GM21360 (cell line): ENCODE results near the gene TUFT1.
"Not testable (repeated sequence)": the region's sequence is repeated elsewhere in the genome, so short reads cannot be mapped to it uniquely, and the experiment has no call there.

Experiments used
- ATAC-seq: cut with Tn5 transposase; IDR thresholded peaks from one replicate; pipeline ENCODE4 v1.9.1; 2021; ENCODE audit warnings: mild to moderate bottlenecking, moderate library complexity; ENCODE audit not compliant: unreplicated experiment

TUFT1 gene

GRCh38 chr1:151574575-151575529, 34.7 kb downstream of the TUFT1 start:
- no peak for ATAC-seq

GRCh38 chr1:151577173-151577572, 37.1 kb downstream of the TUFT1 start:
- no peak for ATAC-seq

DNA sequence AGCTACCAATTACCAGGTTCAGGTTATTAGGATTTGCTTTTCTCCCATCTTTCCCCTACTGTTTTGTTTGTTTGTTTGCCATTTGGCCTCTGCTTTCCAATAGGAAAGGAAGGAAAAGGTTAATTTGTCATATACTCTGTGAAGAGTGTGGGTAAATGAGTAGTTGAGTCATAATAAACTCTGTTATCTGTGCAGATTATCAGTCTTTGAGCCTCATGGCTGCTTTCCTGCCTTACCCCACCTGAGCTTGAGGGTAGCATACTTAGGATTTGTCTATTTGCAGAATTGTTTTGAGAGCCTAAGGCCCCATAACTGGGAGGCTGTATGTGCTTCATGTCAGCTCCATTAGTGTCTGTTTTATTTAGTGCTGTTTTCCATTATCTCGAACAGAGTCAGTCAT, 38.8 kb downstream of the TUFT1 start:
- ATAC-seq = no peak

DNA sequence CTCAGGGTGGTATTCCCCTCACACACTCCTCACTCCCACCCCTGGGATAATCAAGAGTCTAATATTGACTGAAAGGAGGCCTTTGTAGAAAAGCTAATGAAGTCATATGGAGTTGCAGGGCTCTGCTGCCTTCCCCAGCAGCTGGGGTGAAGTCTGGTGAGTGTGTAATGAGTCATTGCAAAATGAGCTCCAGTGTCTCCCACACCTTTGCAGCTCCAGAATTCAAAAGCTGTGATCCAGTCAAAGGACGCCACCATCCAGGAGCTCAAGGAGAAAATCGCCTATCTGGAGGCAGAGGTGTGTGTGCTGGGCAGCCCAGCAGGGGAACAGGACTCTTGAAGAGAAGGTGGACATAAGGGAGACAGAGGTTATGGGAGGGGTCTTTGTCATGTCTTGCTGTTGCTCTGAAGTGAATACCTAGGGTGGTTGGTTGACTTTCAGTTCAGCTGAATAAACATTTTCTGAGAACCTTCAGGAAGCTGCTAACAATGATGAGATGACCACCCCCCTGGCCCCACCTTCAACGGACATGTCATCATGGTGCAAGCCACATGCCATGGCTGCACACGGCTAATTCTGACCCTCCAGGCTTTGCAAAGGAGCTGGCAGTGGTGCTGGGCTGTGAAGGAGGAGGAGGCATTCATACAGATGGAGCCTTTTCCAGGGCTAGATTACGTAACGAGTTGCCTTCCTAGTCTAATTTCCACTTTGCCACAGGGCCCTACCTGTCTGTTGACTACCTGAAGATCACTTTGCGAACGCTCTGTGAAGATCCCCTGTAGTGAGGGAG, 39.5 kb downstream of the TUFT1 start:
- ATAC-seq = no peak

DNA sequence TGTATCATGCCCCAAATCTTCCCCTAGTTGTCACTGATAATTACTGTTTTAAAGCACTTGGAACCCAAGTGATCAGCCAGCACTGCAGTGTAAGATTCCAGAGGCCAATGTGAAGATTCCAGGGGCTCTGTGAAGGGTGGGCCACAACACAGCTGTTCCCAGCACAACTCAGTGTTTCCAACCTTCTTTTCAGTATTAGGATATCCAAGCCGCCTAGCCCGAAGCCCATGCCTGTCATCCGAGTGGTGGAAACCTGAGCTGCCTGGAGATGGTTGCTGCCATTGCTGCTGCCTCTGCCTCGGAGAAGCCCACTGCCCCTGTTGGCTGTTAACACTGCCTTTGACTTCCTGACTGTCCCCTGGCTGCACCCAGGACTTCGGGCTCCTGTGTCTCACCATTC, 41.3 kb downstream of the TUFT1 start:
- no peak for ATAC-seq

DNA sequence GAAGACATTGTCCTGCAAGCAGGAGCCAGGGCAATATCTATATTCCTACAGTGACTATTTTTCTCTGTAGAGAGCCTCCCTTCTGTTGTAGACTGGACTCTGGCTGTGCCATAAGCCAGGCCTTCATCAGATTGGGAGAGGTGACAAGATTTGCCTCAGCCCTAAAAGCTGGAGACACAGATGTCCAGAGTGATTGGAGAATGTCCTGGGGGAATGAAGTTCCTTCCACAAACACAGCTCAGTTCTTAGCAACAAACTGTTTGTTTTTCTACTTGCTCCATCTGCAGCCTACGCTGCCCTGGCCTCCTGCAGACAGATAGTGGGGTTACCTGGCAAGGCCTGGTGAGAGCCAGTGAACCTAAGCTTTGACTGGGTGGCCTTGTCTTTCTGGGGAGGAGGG, 41.8 kb downstream of the TUFT1 start:
- ATAC-seq = no peak

DNA sequence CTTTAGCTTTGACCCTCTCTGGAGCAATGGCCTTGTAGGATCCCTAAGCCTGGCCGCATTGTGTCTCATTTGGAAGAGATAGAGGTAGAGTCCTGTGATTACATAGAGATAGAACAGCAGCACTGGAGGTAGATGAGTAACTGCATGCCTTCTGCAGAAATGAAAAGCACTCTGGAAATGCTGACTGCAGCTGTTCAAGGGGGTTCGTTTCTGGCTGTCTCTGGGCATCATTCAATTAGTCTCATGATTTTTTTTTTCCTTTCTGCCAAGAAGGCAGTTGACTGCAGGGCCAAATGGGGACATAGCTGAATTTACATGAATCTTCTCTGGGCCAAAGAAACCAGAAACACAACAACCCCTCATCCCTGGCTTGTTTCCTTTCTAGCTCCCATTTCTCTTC, 43.7 kb downstream of the TUFT1 start:
- no peak for ATAC-seq

- no peak for ATAC-seq
Measured at GRCh38 chr1:151584278-151584677, 44.2 kb downstream of the TUFT1 start.

- no peak for ATAC-seq
Measured at GRCh38 chr1:151584780-151585179, 44.7 kb downstream of the TUFT1 start.

DNA sequence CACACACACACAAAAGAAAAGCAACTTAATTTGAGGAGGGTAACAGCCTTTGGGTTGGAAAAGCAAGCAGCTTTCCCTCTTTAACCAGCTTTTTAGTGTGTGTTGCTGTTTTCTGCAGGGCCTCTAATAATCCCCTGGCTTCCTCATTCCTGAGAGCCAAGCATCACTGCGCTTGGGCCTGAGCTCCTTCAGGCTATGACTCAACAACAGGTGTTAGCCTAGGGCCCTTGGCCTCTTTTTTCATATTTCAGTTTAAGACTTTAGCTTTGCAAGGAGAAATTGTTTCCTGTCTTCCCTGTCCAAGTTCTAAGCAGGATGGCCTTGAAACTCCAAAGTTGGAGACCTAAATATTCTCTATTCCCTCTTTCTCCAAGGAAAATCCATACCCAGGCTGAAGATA, 45.5 kb downstream of the TUFT1 start:
- ATAC-seq = no peak

GRCh38 chr1:151590961-151591360, 50.9 kb downstream of the TUFT1 start:
- no peak for ATAC-seq

GRCh38 chr1:151593730-151594129, 53.6 kb downstream of the TUFT1 start:
- ATAC-seq = no peak

DNA sequence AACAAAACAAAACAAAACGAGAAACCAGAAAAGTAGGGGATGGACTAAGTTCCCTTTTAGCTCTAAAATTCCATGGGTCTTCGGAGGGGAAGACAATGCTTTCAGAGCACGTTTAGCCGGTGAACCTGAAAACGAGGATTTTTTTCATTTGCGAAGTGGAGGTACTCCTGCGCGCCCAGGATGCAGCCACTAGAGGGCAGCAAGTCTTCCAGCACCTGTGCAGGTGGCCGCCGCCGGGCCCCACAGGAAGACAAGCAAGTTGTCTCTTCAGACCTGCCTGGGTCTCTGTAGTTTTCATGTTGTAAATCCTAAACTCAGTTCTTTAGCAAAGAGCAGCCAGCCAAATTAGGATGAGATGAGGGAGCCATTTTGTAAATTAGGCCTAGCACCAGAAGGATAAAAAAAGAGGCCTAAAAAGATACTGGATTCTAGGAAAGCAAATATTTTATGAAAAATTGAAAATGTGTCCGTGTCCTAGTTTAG, 54.1 kb downstream of the TUFT1 start:
- no peak for ATAC-seq

DNA sequence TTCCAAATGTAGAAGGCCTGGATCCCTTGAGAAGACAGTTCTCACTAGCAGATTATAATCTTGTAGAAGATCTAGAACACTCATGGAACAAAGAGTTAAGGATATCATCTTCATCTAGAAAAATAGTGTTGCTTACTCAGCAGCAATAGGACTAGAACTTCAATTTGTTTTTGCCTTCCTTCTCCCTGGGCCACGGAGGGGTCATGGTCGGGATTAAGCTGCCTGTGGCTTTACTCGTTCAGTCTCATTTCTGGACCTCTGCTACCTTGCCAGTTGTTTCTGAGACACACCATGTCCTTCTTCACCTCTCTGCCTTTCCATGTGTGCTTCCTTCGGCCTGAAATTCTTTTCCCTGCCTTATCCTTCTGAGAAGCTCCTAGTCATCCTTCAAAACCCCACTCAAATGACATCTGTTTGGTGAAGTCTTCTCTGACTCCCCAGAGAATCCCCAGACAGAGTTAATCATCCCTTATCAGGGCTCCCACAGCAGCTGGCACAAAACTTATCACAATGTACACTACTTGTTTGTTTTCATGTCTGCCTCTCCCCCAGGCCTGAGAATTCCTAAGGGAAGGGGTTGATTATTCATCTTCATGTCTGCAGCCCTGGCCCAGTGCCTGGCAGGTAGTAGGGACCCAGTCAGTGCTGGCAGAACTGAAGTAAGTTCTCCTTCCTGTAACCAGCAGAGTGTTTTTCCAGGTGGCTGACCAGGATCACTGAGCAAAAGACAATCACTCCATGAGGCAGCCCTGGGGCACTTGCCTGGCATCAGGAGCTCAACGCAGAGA, 56.3 kb downstream of the TUFT1 start:
- no peak for ATAC-seq

GRCh38 chr1:151602550-151602949, 62.4 kb downstream of the TUFT1 start:
- not testable (repeated sequence) for ATAC-seq

- no peak for ATAC-seq
Measured at GRCh38 chr1:151604291-151604690, 64.2 kb downstream of the TUFT1 start.

- no peak for ATAC-seq
Measured at GRCh38 chr1:151606384-151606783, 66.3 kb downstream of the TUFT1 start.

DNA sequence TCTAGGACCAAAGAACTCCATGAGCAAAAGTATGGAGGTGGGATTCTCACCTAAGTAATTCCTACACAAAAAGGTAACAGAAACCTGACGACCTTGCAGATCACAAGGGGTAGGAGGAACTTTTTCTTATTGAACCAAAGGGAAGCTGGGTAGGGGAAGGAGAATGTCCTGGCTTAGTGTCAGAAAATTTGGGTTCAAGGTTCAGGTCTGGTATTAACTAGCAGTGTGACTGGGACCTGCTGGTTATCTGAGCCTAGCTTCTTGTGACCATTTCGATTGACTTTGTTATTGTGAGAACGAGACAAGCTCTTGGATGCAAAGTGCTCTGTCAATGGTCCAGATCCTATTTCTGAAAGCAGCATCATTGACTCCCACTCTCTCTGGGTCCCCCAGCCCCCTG, 66.7 kb downstream of the TUFT1 start:
- ATAC-seq = no peak

GRCh38 chr1:151610142-151610541, 70.0 kb downstream of the TUFT1 start:
- no peak for ATAC-seq

DNA sequence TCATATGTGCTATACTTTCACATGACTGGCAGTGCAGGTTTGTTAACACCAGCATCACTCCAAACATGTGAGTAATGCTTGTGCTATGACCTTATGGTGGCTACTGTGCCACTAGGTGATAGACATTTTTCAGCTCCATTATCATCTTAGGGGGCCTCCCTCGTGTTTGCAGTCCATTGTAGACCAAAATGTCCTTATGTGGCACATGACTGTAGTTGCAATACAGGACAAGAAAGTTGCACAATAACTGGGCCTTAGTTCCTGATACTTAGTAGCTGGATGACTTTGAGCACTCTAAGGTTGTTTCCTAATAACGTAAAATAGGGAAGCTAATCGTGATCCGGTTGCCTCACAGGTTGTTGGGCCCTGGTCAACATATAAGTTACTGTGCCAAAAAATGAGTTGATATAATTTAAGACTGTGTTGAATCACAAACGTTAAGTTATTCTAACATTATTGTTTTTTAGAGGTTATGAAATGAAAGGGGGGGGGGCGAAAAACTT, 71.2 kb downstream of the TUFT1 start:
- ATAC-seq = no peak
